Measurements from ENCODE around the gene GABRD.

GABRD gene

GRCh38 chr1:2018217-2019171, 651 bp upstream of the GABRD start:
- DNase-seq = no peak

DNA sequence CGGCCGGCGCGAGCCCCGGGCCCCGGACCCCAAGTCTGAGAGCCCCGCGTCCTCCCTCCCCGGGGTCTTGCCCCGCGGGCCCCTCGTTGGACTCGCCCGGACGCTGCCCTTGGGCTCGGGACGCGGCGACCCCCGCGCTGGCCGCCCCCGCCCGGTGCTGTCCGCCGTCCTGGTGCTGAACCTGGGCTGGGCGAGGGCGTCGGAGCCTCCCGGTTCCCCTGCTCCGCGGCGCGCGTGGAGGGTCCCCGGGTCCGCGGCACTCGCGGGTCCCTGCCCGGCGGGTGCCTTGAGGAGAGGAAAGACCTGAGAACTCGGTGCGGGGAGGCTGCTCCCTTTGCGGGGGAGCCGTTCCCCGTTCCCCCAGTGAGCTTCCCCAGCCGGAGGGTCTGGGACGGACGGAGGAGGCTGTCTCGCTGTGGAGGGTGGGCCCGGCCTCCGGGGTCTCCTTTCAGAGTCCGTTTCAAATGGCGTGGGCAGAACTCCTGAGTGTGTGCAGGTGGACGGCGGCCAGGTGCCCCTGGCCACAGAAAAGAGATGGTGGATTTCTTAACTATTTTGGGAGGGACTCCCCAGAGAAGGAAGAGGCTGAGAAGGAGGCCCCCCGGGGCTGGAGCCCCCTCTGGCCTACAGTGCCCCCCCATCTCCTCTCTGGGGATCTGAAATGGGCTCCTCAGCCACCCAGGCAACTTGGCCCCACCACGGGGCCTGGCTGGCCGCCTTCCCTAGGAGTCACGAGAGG, 595 bp downstream of the GABRD start:
- DNase-seq = no peak

DNA sequence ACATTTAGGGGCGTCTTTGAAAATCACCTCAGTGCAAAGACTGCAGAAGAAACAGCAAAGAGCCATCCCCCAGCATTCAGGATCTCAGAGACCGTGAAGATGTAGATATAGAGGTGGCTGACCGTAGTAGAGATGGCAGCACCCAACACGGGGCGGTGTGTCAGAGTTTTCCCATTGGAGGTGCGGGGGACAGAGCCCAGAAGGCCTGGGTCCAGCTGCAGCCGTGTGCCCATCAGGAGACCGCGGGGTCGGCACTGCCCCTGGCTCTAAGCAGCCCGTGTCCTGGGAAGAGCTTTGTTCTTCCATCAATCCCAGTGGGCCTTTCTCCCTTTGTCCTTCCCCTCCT, 1.1 kb downstream of the GABRD start:
- no peak for DNase-seq

DNA sequence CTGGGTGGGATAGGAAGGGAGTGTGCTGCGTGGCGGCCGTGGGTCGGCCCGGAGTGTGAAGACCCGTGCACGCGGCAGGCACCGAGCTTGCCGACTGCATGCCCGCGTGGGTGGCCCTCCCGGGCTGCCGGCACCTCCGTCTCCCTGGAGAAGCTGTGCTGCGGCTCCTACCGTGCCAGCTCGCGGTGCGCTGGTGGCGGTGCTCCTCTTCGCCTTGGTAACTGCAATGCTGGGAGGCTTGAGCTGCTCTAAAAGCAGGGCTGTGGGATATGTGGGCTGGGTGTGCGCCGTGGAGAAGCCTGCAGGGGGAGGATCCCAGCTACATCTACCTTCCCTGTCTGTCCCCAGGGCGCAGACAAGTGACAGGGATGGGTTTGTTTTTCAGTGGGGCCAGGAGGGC, 2.4 kb downstream of the GABRD start:
- DNase-seq = no peak

- no peak for DNase-seq
Measured at GRCh38 chr1:2022063-2022770, 3.1 kb downstream of the GABRD start.

DNA sequence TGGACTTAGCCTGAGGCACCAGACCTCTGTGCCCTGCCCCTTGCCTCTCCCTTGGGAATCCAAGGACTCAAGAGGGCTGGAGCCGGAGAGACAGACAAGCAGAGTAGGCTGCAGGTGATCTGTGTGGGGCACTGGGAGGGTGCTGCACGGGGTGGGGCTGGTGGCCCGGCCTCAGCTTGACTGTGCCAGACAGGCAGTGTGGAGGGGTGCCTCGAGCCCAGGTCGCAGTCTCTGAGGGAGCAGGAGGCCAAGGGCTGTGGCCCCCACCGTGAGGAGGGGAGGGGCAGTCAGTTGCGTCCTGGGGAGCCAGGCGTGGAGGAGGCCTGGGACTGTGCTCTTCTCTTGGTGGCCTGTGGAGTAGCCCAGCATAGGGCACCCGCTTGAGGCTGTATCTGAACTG, 4.0 kb downstream of the GABRD start:
- DNase-seq = no peak

- DNase-seq = no peak
Measured at GRCh38 chr1:2024451-2024850, 5.3 kb downstream of the GABRD start.

GRCh38 chr1:2024887-2025286, 5.7 kb downstream of the GABRD start:
- no peak for DNase-seq

DNA sequence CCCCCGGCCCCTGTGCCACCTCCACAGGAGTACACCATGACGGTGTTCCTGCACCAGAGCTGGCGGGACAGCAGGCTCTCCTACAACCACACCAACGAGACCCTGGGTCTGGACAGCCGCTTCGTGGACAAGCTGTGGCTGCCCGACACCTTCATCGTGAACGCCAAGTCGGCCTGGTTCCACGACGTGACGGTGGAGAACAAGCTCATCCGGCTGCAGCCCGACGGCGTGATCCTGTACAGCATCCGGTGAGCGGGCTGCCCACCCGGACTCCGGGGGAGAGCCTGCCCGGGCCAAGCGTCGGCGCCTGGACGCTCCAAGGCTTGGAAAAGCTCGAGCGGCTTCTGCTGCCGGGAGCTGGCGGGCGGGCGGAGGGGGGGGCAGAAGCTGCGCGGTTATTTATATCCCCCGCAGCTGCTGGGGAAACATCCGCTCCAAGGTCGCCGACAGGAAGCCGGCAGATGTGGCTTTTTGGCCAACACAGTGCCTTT, 6.4 kb downstream of the GABRD start:
- DNase-seq = no peak

DNA sequence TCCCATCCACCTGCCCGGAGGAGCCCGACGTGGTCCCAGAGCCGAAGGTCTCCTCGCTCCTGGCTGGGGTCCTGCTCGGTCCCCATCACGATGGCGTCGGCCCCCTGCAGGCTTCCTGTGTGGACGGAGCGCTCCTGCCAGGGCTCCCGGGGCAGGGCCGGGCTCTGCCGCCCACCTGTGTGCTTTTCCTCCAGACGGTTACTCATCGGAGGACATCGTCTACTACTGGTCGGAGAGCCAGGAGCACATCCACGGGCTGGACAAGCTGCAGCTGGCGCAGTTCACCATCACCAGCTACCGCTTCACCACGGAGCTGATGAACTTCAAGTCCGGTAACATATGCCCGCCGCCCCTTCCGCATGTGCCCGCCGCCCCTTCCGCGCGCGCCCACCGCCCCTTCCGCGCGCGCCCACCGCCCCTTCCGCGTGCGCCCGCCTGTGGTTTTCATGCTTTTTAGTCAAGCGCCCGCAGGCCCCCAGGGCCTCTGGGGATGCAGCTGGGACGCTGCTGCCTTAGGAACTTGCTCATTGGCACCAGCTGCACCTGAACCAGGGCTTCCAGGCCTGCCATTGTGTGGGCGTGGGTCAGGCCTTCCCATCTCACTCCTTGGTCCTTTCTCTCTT, 8.9 kb downstream of the GABRD start:
- no peak for DNase-seq

GRCh38 chr1:2028870-2029560, 9.9 kb downstream of the GABRD start:
- DNase-seq = no peak

DNA sequence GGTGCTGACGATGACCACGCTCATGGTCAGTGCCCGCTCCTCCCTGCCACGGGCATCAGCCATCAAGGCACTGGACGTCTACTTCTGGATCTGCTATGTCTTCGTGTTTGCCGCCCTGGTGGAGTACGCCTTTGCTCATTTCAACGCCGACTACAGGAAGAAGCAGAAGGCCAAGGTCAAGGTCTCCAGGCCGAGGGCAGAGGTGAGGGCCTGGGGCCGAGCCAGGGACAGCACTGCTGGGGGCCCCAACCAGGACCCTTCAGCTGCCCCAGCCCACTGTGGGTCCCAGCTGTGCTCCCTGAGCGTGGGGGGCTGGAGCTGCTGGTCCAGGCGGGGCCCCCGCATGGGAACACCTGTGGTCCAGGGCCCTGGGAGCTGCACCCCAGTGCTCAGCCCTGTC, 10.4 kb downstream of the GABRD start:
- DNase-seq = no peak

- DNase-seq = no peak
Measured at GRCh38 chr1:2030076-2030871, 11.1 kb downstream of the GABRD start.

- no peak for DNase-seq
Measured at GRCh38 chr1:2031546-2032540, 12.7 kb downstream of the GABRD start.

DNA sequence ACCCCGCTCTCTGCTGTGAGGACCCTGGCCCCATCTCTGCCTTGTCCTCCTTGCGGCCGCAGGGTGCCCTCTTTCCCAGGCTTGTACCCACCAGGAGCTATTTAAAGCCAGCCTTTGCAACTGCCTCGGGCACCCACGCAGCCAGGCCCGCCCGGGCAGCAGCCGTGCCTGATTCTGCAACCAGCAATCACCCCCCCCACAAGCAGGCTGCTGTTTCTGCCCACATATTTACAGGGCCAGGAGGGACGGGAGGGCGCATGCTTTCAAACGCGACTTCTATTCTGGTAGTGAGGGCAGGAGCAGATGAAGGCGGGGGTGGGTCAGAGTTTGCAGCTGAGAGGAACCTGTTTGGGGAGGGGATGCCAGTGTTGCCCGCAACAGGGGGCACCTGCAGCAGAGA, 13.6 kb downstream of the GABRD start:
- no peak for DNase-seq

DNA sequence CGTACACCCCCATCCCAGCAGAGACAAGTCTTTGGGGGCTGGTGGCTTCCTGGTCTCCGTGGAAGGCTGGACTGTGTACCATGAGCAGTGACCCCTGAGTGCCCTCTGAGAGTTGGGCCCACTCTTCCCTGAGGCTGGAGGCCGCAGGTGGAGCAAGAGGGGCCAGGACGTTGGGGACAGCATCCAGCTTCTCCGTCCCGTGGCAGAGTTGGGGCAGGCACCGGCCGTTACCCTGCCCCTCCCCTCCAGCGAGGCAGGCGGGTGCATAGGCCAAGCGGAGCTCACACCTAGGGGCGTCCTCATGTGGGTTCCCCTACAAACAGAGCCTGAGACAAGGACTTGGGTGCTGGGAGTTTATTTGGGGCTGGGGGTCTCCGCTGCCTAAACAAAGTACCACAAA, 14.0 kb downstream of the GABRD start:
- DNase-seq = no peak

DNA sequence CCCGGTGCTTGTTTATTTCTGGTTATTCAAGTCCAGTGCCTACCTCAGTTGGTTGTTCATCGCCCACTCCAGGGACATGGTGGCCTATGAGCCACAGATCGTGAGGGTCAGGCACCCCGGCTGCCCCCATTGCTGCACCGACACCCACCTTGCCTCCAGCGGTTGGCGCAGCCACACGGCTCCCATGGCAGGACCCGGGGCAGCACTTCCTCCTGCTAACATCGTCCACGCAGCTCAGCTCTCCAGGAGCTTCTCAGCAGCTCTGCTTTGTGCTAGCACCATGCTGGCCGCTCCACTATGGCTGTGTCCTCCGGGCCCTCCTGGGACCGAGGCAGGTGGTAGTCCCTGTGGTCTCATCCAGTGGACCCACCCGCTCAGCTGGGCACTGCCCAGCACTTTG, 17.1 kb downstream of the GABRD start:
- no peak for DNase-seq

DNA sequence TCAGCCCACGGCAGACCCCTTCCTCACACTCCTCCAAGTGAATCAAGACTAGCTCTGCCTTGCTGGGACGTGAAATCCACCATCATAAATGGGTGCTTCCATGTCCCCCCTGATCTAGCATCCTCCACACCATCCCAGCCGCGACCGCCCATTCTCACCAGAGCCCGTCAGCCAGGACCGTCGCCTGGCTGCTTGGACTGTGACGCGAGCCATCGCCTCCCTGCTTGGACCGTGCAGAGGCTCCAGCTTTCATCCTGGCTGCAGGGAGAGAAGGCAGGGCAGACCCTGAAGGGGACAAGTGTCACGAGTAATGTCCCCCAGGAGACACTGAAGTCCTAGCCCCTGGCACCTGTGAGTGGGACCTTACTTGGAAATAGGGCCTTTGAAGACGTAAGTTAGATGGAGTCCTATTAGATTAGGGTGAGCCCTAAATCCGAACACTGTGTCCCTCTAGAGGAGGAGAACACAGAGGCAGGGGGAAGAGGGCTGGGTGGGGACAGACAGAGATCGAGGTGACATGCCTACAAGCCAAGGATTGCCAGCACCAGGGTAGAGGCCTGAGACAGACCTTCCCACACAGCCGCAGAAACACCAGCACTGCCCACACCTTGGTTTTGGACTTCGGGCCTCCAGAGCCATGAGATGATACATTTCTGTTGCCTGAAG, 18.3 kb downstream of the GABRD start:
- DNase-seq = no peak

- DNase-seq = no peak
Measured at GRCh38 chr1:2038229-2038628, 19.1 kb downstream of the GABRD start.

GRCh38 chr1:2039251-2039650, 20.1 kb downstream of the GABRD start:
- DNase-seq = no peak

Measured in CD4-positive, alpha-beta T cell treated with Interleukin-10 for 1 hour (primary cell).